ENCODE measurements around the gene TEX29. TPM values are rescaled to one million over a fixed set of nuclear protein-coding genes. Genes with fewer than 3 reads are reported as not detected.

The TEX29 gene
- total RNA-seq, 1 experiment from 2014 or later, result 0.33 TPM

- Histone ChIP-seq H3K18ac (ENCODE audit: insufficient read length, low read depth, low read length) (no peak overlapping the region), H2BK120ac (ENCODE audit: low read depth, low read length, poor library complexity, severe bottlenecking) (no peak overlapping the region), H3K14ac (ENCODE audit: insufficient read depth, low read length) (no peak overlapping the region), H3K27me3 (ENCODE audit: insufficient read depth, low read length) (no peaks in the 10 kb centered on the region), H3K79me1 (ENCODE audit: insufficient read depth, low read depth, low read length, poor library complexity, severe bottlenecking) (no peaks in the 10 kb centered on the region), H3K27ac (ENCODE audit: insufficient read length, low read depth, low read length) (no peak overlapping the region), H4K5ac (ENCODE audit: insufficient read length, low read depth, low read length) (no peak overlapping the region), H2BK20ac (ENCODE audit: low read depth, low read length, poor library complexity, severe bottlenecking) (no peak overlapping the region), H3K9me3 (ENCODE audit: control insufficient read depth, low read depth, low read length) (no peaks in the 10 kb centered on the region), H3K23me2 (ENCODE audit: insufficient read length, low read depth, low read length, poor library complexity, severe bottlenecking) (no peaks in the 10 kb centered on the region), H3K4me2 (ENCODE audit: insufficient read depth, insufficient read length, low read length) (no peak overlapping the region), H3K4ac (ENCODE audit: low read depth, low read length) (no peak overlapping the region), H3K9ac (ENCODE audit: extremely low read depth, insufficient read length, low read length) (no peak overlapping the region), H3K79me2 (ENCODE audit: insufficient read depth, low read length) (no peaks in the 10 kb centered on the region), H2BK15ac (ENCODE audit: low read depth, low read length) (no peak overlapping the region), H2AK5ac (ENCODE audit: insufficient read length, low read length) (no peak overlapping the region), H4K91ac (ENCODE audit: insufficient read length, low read depth, low read length) (no peak overlapping the region), H3K4me1 (ENCODE audit: insufficient read depth, low read length) (no peaks in the 10 kb centered on the region), H3T11ph (ENCODE audit: low read length) (no peak overlapping the region), H2AFZ (ENCODE audit: low read length) (no peak overlapping the region), H3K56ac (ENCODE audit: insufficient read length, low read depth, low read length) (no peak overlapping the region), H2BK12ac (ENCODE audit: insufficient read length, low read depth, low read length) (no peak overlapping the region), H4K8ac (replicated peaks; ENCODE audit: insufficient read length, low read depth, low read length) (no peak overlapping the region), H2BK5ac (ENCODE audit: insufficient read length, low read length) (no peak overlapping the region), H4K20me1 (ENCODE audit: control insufficient read depth, insufficient read depth, insufficient read length) (no peaks in the 10 kb centered on the region), H3K23ac (ENCODE audit: insufficient read length, low read depth, low read length) (no peak overlapping the region)
- DNase-seq, result no peak
- TF ChIP-seq CTCF (conservative IDR thresholded peaks at IDR 0.05), result no peak
- WGBS (ENCODE audit: extremely low coverage, insufficient read length, low lambda C conversion rate), result no CpG with 5 or more reads among the region's 14 CpGs
- no peak overlapping the region for H3K4me3 Mint-ChIP-seq
- no peaks in the 10 kb centered on the region for H3K4me1 Mint-ChIP-seq
- no peaks in the 10 kb centered on the region for H3K9me3 Mint-ChIP-seq
- peak overlapping the region in 1 of 3 experiments; percentile 21; a peak in 1 of 7 replicates for H3K27ac Mint-ChIP-seq
- peaks cover 9 to 40% (median 33%) of the 10 kb centered on the region in 3 experiments for H3K36me3 Mint-ChIP-seq (ENCODE audit: insufficient read depth in 1 of 3, low read depth in 3 of 3)
- no peaks in the 10 kb centered on the region for H3K27me3 Mint-ChIP-seq (ENCODE audit: low read depth)
Measured at GRCh38 chr13:111291908-111292307, 28.5 kb upstream of the TEX29 start.
